Neural cell (in vitro differentiated cells): ENCODE data around the gene ZSCAN5A.

Source experiments
- CTCF ChIP-seq: fragments of 450-650 bp; IDR thresholded peaks from 2 replicates; pipeline ENCODE4 v1.5.1; 2014; ENCODE audit warnings: antibody characterized with exemption, mild to moderate bottlenecking, moderate library complexity; ENCODE audit not compliant: poor library complexity, severe bottlenecking
- POLR2AphosphoS5 ChIP-seq: IDR thresholded peaks from 2 replicates; pipeline ENCODE4 v1.6.1; 2012

DNA sequence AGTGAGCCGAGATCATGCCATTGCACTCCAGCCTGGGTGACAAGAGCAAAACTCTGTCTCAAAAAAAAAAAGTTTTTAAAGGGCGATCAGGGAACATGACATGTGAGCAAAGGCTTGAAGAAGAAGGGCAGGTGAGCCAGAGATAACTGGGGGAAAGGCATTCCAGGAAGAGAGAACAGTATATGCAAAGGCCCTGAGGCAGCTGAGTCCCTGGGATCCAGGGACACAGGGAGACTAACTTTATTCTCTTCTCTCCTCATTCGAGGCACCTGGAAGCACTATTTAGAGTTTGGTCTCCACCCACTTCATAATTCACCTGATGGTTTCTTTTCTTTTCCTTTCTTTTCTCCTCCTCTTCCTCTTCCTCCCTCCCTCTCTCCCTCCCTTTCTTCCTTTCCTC lies 17.6 kb downstream of the ZSCAN5A start:
- TF ChIP-seq CTCF (no peak), POLR2AphosphoS5 (no peak)
